Fibroblast of gingiva (primary cell): ENCODE measurements around the gene GPR39.

Experiments used
- DNase-seq: peaks from one replicate; pipeline ENCODE4 v3.0.0-alpha.2; 2011; ENCODE audit warnings: low read depth

GPR39 gene

DNA sequence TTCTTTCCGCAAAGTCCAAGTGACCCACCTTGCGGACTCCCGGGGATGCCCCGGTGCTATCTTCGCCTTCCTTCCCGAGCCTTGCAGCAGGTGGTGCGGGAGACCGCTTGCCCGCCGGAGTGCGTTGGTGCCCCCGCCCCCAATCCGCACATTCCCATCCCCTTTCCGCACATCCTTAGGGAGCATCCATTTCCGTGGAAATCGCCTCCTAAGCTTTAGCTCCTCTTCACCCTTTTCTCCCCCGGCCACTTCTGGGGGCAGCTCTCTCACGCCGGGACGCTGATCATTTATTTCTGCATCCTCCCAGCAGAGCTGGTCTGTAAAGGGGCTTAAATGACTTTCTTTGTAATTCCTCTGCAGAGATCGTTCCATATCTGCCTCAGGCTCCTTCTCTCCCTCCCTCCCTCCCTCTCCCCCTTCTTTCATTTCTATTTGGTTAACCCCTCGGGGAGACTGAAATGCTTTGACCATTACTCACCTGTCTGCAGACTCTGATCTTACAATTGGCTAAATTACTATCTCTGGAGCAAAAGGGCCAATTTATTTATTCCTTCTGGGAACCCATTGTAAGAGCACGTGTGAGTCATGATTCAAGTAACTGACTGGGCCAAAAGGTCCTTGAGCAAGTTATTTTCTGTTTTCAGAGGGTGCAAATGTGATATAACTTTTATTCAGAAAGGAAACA lies 254.7 kb downstream of the GPR39 start:
- DNase-seq, result peak; percentile 2

DNA sequence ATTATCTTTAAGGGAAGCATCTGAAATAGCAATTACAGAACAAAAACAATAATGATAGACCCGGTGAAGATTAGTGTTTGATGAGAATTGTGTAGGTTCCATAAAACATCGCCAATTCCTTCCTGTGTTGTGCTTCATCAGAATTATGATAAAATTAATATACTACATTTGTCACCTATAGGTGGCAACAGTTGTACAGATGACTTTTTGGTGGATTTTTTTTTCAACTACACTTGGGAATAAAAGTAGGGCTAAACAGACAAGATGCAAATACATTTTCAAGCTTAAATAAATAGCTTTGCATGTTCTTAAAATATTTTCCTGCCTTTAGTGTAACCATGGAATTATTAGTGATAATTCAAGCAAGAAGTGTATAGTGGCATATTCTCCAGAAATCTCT lies 260.4 kb downstream of the GPR39 start:
- DNase-seq, result no peak

DNA sequence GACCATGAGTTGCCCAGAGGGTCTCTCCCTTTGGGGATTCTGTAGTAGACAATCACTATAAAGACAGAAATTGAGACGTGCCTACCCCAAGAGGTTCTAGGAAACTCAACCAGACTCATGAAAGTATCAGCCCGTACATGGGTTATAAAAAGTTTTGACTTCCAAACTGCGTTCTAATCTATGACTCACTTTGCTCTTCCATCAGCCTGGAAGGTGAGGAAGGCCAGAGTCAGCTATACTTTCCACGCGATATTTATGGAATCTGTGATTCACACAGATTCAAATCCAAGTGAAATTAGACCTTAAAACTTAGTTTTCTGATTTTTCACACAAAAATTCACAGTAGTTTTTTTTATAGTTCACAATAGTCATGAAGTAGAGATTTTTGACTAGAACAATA lies 261.1 kb downstream of the GPR39 start:
- DNase-seq, result no peak

DNA sequence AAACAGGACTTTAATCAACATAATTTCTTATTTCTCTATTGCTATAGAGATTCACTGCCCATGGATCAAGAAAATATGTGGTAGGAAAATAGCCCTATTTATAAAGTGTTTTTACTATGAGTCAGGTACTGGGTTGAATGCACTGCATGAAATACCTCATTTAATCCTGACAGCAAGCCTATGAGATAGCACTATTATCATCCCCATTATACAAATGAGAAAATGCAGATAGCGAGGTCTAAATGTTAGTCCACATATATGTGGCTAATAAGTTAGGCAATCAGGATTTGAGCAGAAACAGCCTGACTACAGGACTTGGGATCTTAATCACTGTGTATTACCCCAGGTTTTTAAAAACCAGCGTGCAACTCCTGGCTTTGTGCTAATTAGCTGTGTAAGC lies 261.9 kb downstream of the GPR39 start:
- DNase-seq, result no peak

DNA sequence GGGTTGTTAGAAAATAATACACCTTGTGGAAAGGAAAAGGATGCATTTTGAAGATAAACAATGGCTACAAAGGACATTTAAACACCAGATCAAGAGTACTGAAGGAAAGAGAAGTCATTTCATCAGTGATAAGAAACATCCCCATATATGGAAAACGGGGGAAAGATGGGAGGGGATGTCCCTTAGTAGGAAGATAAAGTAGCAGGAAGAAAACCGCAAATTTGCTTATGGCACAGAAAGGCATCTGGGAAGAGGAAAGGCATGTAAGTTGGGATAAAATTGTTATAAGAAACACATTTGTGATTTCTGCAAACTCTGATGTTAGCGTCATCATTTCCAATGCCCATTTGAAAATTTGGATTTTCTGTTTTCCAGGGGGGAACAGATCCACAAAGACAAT lies 263.9 kb downstream of the GPR39 start:
- DNase-seq, result no peak

DNA sequence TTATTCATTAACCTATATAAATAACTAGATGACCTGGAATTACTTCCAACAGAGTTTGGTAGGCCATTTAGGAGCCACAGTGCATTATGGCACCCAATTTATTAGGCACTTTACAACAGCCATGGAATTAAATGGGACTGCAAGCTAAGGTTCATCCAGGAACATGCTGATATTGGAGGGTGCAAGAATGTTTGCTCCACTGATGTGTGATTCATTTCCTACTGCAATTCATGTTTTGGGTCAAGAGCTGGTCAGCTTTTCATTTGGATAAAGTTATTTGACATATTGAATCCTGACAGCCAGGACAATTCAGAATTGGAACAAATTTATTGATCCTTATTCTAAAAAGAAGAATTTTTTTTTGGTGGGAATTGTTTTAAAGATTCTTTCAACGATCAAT lies 265.2 kb downstream of the GPR39 start:
- DNase-seq, result no peak

DNA sequence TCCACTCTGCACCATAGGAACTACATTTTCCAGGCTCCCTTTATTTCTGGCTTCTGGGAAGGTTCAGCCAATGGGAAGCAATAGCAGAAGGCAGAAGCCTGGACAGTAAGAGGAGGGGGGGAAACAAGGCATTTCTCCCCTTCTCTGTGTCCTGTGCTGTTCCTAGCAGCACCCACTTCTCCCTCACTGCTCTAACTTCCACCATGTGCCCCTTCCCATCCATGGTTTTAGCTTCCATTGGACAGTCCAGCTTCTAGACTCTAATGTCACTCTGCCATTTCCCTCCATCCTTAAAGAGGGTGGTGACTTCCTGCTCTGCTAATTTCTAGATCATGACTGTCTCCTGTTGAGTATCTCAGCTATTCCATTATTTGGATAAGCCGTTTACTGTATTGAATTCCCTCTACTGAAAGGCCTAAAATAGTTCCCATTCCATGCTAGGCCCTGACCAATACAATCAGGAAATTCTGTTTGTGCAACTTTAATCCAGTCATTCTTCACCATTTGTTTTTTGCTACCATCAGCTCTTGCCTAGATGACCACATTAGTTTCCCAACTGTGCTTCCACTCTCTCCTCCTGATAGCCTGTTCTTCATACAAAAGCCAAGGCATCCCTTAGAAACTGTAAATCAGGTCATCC lies 274.2 kb downstream of the GPR39 start:
- no peak for DNase-seq

DNA sequence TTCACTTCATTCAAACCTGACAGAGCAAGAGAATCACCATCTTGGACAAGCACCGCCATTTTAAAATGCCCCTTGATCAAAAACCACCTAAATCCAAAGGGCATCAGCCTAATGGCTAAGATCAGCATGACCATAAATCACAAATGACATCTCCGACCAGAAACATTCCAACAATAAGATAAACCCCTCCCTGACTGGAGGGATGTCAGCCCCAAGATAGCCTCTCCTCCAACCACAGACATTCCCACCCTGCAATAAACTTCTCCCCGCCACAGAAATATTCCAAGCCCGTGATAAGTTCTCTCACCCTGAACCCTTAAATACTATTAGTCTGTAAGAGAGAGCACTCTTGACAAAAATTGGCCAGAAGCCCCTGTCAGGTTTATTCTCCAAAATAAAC lies 275.0 kb downstream of the GPR39 start:
- no peak for DNase-seq

DNA sequence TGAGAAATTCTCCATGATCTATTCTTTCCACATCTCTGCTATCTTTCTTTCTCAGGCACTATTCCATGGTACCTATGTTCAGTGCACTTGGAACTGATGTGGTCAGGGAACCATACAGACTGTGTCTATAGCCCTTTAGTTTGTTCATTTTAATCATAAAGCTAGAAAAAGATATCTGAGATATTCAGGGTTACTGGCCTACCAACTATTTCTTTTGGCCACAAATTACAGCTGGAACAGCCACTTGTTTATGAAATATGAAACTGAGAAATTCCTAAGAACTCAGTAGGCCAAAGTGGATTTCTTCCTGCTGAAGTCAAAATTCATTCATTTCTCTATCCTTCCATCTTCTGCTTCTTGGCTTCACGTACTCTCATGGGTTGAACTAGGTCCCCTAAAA lies 276.2 kb downstream of the GPR39 start:
- no peak for DNase-seq
